HG02973 (cell line): ENCODE results near the gene SBK3.
"Not testable (repeated sequence)": the region's sequence is repeated elsewhere in the genome, so short reads cannot be mapped to it uniquely, and the experiment has no call there.

Source experiments
- ATAC-seq: cut with Tn5 transposase; IDR thresholded peaks from one replicate; pipeline ENCODE4 v1.9.1; 2021; ENCODE audit warnings: moderate library complexity; ENCODE audit not compliant: unreplicated experiment

The SBK3 gene

DNA sequence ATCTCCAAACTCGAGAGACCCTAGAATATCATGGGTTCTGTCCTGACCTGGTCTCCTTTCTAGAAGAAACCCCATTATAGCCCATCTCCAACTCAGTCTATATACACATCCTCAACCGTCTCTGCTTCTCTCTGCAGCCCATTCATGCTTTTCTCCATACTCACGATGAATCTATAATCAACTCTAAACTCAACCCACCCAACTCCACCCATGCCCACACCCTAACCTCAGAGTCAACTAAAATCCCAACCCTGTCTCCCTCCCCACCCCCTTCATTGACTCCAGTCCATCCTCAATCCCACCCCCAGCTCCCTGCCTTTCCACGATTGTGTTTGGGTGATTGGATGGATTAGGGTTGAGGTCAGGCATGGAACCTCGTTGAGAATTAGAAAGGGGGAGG, 1.8 kb downstream of the SBK3 start:
- ATAC-seq, result no peak

DNA sequence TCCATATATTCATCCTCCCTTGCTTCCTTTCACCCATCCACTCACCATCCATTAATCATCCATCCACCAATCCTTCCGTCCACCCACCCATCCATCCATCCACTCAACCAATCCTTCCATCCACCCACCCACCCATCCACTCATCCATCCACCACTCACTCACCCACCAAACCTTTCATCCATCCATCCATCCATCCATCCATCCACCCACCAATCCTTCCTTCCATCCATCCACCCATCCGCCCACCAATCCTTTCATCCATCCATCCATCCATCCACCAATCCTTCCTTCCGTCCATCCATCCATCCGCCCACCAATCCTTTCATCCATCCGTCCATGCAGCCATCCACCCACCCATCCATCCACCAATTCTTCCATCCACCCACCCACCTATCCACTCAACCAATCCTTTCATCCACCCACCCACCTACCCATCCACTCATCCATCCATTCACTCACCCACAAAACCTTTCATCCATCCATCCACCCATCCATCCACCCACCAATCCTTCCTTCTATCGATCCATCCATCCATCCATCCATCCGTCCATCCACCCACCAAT, 3.0 kb downstream of the SBK3 start:
- no peak for ATAC-seq

DNA sequence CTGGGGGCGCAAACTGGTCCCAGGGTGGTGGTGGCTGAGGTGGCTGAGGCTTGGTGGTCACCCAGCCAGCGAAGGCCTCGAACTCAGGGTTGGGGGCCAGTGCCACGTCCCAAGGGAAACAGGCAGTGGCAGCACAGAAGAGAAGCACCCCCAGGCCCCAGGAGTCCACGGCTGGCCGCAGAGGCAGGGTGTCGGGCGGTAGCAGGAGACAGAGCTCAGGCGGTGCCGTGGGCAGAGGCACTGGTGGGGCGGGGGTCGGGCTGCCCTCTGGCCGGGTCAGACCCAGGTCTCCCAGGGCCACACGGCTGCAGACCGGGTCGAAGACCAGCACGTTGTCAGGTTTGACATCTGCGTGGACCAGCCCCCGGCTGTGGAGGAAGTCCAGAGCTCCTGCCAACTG, 4.3 kb downstream of the SBK3 start:
- no peak for ATAC-seq

DNA sequence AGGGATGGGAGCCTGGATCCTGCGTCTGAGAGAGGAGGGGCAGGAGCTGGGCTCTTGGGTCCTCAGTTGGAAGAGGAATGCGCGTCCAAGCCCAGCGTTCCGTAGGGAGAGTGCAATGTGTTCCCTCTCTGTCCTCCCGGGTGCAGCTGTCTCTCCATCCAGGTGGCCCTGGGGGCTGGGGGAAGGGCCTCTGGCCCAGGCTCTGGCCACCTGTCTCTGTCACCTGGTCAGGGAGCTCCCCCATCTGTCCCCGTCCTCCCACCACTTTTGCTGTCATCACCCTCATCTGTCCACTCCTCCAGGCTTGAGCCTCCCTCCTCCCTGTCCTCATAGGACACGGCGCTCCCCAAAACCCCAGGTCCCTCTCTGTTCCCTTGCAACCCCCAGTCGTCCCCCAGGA, 4.7 kb downstream of the SBK3 start:
- no peak for ATAC-seq

DNA sequence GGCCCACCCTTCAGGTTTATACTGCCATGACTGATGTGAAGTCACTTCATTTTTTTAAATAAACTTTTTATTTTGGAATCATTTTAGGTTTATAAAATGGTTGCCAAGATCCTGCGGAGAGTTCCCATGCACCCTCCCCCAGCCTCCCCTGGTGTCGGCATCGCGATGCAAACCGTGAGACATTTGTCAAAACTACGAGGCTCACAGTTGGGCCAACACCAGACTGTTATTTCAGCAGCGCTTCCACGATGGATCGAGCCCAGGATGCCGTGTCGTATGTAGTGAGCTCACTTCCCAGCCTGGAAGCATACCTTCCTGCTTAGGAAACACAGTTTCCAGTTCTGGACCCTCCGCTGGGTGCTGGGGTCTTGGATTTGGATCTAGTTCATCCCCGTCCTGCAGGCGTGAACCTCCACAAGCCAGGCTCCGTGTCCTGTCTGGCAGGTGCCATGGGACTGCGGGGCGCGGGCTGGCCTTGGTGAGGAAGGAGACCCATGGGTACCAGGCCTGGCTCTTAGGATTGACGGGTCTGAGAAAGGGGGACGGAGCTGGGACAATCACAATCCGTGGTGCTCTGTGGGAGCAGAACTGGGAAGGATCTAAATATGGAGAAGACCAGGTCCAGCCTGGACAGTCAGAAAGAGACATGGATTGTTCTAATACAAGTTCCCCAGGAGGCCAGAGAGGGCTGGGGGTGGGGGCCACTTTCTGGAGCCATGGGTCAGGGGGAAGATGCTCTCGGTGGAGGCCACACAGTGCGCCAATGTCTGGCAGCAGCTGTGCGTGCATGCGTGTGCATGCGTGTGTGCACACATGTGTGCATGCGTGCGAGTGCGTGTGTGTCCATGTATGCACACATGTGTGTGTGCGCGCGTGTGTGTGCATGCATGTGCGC, 6.0 kb downstream of the SBK3 start:
- ATAC-seq, result no peak

DNA sequence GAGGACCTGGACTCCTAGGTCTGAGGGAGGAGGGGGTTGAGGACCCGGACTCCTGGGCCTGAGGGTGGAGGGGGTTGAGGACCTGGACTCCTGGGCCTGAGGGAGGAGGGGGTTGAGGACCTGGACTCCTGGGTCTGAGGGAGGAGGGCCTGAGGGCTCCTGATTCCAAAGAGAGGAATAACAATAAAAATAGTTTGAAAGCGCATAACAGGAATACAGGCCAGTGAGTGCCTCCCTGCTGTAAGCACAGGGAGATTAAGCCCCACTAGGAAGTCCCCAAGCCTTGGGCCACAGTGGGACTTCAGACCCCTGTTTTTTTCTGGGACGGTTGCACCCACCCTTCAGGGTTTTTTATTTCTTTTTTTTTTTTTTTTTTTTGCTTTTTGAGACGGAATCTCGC, 7.2 kb downstream of the SBK3 start:
- ATAC-seq, result no peak

DNA sequence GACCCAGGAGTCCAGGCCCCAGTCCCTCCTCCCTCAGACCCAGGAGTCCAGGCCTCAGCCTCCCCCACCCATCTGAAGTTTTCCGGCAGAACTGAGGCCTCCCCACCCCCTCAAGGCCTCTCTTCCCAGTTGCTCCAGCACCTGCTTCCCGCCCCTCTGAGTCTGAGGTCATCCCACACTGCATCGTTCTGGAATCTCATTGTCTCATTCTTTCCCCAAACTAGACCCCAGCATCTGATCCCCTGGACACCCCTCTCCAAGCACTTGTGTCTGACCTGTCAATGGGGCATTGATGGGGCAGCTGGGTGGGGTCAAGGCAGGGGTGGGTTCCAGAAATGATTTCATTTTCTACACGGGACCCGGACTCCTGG, 7.6 kb downstream of the SBK3 start:
- ATAC-seq, result no peak

DNA sequence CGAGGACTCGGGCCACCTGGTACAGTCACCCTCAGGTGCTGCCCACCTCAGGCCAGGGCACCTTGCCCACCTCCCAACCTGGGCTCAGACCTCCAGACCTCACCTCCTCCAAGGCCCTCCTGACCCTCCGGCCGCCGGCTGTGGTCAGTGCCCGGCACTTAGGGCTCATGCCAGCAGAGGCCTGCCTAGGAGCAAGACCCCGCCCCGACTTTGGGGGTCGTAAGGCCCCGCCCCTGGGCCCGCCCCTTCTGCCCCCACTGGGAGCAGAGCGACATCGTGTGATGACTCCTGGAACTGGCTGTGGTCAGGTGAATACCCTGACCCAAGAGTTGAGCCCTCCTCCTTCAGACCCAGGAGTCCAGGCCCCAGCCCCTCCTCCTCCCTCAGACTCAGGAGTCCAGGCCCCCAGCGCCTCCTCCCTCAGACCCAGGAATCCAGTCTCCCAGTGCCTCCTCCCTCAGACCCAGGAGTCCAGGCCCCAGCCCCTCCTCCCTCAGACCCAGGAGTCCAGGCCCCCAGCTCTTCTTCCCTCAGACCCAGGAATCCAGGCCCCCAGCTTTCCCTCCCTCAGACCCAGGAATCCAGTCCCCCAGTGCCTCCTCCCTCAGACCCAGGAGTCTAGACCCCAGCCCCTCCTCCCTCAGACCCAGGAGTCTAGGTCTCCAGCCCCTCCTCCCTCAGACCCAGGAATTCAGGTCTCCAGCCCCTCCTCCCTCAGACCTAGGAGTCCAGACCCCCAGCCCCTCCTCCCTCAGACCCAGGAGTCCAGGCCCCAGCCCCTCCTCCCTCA, 8.2 kb downstream of the SBK3 start, which contains the start of gene SBK2:
TSS of gene SBK2 (minus strand) at position 183 of the 790 bp plus-strand sequence. CDS start 839 bp downstream, outside the sequence.
- ATAC-seq, result no peak

DNA sequence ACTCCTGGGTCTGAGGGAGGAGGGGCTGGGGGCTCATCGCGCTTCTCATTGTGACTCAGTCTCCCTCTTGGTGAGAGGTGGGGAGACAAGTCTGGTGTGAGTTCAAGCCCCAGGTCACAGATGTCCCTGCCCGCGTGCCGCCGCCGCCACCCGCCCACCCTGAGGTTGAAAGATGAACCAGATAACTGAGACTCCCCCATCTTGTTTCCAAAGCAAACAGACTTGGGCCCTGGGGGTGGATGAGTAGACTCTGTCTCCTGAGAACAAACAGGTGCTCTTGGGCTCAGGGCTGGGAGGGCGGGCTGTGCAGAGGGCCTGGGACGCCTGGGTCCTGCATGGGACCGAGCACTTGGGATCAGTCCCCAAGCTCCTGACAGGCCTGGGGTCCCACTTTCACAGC, 9.0 kb downstream of the SBK3 start:
- no peak for ATAC-seq

DNA sequence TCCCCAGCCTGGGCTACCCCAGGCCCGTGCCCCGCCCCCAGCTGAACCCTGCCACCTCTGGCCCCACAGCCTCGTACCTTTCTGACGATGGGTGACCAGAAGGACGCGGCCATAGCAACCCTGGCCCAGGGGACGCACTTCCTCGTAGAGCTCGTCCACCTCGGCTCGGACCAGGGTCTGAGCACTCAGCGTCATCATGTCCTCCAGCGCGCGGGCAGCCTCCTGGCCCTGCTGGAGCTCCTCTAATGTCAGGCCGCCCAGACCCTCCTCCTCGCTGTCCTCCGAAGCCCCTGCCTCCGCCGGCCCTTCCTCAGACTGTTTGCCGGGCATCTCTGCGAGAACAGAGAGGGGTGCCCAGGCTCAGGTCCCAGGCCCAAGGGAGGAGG, 9.4 kb downstream of the SBK3 start:
- no peak for ATAC-seq

DNA sequence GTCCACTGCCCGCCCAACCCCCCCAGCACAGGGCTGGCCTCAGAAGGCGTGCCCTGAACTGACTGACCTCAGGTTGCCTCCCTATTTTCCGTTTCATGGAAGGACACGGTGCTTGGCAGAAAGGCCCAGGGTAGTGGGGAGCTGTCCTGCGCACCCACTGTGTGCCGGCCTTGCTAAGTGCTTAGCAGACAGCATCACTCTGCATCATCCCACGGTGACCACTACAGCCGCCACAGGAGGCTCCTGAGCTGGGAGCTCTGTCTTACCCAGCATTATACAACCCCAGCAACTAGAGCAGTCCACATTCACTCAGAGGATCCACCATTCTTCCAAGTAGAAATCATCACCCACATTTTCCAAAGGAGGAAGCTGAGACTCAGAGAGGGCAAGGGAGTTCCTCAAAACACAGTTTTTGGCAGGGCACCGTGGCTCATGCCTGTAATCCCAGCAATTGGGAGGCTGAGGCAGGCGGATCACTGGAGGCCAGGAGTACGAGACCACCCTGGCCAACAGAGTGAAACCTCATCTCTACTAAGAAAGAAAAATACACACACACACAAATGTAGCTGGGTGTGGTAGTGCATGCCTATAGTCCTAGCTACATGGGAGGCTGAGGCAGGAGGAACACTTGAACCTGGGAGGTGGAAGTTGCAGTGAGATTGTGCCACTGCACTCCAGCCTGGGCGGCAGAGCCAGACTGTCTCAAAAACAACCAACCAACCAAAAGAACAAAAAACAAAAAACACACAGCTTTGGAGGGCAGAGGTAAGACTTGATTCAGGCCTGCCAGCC, 10.0 kb downstream of the SBK3 start:
- no peak for ATAC-seq

DNA sequence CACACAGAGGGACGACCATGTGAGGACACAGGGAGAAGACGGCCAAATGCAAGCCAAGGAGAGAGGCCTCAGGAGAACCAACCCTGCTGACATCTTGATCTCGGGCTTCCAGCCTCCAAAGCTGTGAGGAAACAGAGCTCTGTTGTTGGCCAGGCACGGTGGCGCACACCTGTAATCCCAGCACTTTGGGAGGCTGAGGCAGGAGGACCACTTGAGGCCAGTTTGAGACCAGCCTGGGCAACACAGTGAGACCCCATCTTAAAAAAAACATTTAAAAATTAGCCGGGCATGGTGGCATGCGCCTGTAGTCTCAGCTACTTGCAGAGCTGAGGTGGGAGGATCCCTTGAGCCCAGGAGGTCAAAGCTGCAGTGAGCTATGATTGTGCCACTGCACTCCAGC, 11.1 kb downstream of the SBK3 start:
- not testable (repeated sequence) for ATAC-seq

DNA sequence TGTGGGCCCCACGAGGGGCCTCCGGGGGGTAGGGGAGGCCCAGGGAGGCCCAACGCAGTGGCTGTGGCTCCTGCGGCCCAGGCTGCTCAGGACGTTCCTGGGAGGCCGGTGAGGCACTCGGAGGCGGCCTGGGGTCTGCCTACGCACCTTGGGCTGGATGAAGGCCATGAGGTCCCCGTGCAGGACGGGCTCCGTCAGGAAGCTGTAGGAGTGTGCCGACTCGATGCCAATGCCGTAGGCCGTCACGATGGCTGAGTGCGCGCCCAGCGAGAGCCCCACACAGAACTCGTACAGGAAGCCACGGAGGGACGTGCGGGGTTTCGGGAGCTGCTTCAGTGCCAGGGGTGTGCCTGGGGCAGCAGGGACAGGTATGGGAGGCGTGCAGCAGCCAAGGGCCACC, 14.3 kb downstream of the SBK3 start:
- ATAC-seq, result no peak

DNA sequence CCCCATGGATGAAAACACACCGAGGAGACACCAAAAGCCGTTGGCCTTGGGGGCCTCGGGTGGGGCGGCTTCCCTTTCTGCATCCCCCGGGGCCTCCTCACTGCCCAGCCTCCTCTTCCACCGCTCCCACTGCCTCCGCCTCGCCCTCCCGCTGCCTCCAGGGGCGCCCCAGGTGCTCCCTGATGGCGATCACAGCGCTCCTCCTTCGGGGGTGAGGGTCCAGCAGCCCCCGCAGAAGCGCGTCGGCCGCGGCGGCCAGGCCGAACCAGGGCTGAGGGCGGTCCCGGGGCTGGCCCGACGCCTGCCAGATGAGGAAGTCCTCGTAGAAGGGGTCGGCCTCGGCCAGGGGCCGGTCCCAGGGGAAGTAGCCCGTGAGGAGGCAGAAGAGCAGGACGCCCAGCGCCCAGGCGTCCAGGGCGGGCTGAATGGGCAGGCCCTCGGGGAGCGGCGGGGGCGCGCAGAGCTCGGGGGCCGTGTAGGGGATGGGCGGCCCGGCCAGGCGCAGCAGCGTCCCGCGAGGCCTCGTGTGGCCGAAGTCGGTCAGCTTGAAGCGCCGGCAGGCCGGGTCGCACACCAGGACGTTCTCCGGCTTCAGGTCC, 15.6 kb downstream of the SBK3 start:
- no peak for ATAC-seq

DNA sequence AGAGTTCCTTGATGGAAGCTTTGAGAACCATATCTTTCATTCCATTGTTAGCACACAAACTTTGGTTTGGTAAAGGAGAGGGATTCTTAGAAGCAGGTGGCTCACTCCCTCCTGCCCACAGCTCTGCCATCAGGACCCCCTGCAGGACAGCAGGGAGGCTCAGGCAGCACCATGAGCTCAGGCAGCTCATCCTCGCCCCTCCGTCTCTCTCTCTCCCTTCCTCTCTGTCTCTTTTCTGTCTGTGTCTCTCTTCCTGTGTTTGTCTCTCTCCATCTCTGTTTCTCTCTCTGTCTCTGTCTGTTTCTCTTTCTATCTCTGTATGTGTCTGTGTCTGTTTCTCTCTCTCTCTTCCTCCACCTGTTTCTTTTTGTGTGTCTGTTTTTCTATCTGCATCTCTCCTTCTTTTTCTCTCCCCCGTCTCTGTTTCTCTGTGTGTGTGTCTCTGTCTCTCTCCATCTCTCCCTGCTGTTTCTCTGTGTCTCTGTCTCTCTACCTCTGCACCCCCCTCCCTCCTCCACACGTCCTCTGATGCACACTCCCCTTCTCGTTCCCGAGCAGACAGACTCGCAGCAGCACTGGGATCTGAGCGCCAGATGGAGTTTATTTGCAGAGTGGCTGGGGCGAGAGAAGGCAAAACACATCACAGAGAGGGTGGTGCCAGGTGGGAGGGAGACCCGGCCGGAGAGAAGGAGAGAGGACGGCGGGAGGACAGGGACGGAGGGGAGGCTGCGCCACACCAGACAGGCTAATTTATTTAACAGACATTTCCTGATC, 17.1 kb downstream of the SBK3 start:
- no peak for ATAC-seq

DNA sequence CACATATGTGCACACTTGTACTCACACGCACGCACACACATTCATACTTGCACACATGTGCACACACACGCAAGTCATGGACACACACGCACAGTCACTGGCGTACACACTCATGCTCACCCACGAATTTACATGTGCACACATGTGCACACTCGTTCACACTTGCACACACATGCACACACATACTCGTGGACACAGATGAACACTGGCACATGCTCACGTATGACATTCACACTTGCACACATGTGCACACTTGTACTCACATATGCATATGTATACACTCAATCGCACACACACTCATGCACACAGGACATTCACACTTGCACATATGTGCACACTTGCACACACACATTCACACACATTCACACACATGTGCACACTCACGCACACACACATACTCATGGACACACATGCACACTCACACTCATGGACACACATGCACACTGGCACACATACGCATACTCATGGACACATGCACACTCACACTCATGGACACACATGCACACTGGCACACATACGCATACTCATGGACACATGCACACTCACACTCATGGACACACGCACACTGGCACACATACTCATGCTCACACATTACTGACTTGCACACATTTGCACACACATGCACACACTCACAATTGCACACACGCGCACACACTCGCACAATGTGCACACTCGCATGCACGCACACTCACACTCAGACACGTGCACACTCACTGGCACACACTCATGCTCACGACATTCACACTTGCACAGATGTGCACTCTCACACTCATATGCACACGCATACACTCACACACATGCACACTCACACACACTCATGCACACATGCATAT, 17.9 kb downstream of the SBK3 start:
- no peak for ATAC-seq

DNA sequence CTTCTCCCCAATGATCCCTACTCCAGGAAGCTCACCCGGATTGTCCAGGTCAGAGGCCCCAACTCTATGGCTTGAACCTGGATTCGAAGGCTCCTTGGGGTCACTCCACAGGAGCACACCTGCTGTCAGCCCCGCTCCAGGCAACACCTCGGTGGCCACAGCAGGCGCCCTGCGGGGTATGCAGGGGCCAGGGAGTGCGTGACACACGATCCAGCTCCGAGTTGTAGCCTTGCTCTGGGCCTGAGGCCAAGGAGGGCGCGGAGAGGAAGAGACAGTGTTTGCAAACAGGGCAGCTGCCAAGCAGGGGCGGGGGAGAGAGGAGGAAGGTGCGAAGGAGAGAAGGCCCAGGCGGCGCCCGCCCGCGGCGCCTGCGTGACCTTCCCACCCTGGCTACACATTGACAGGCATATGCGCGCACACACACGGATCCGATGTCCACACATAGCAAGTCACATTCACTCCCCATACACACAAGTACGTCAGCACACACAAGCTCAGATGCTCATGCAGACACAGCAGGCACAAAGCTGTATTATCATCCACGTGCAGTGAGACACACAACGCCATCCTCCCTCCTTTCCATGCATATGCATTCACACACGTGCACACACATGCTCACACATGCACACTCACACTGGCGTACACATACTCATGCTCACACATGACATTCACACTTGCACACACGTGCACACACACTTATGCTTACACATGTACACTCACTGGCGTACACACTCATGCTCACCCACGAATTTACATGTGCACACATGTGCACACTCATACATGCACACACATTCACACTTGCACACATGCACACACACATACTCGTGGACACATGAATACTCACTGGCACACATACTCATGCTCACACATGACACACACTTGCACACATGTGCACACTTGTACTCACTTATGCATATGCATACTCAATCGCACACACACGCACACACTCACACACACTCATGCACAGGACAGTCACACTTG, 18.8 kb downstream of the SBK3 start:
- no peak for ATAC-seq
